NCI-H82 treated with DMSO at 0.1 percent for 48 hours (cell line): ENCODE measurements around the gene GNAO1.

ENCODE experiments used
- DNase-seq: peaks from one replicate; lab custom pipeline; 2025; ENCODE audit not compliant: unreplicated experiment; lab: John Stamatoyannopoulos, UW

GNAO1 gene

GRCh38 chr16:56197192-56197992, 6.1 kb downstream of the GNAO1 start:
- no peak for DNase-seq

GRCh38 chr16:56198006-56198754, 6.9 kb downstream of the GNAO1 start:
- no peak for DNase-seq

GRCh38 chr16:56198755-56199114, 7.4 kb downstream of the GNAO1 start:
- no peak for DNase-seq

GRCh38 chr16:56199164-56199563, 7.9 kb downstream of the GNAO1 start:
- no peak for DNase-seq

- DNase-seq: no peak
Measured at GRCh38 chr16:56201030-56201429, 9.7 kb downstream of the GNAO1 start.

- DNase-seq: no peak
Measured at GRCh38 chr16:56202036-56202435, 10.7 kb downstream of the GNAO1 start.

- no peak for DNase-seq
Measured at GRCh38 chr16:56203052-56203451, 11.8 kb downstream of the GNAO1 start.

GRCh38 chr16:56204816-56205215, 13.5 kb downstream of the GNAO1 start:
- no peak for DNase-seq

- no peak for DNase-seq
Measured at GRCh38 chr16:56206951-56207350, 15.7 kb downstream of the GNAO1 start.

- no peak for DNase-seq
Measured at GRCh38 chr16:56207421-56207820, 16.1 kb downstream of the GNAO1 start.

GRCh38 chr16:56211435-56211981, 20.2 kb downstream of the GNAO1 start:
- no peak for DNase-seq

GRCh38 chr16:56212144-56212543, 20.9 kb downstream of the GNAO1 start:
- DNase-seq: no peak

GRCh38 chr16:56221995-56222394, 30.7 kb downstream of the GNAO1 start:
- DNase-seq: no peak

- no peak for DNase-seq
Measured at GRCh38 chr16:56222474-56222997, 31.2 kb downstream of the GNAO1 start.

GRCh38 chr16:56225017-56225742, 33.9 kb downstream of the GNAO1 start:
- DNase-seq: no peak

- DNase-seq: no peak
Measured at GRCh38 chr16:56226187-56226586, 34.9 kb downstream of the GNAO1 start.

GRCh38 chr16:56226845-56227525, 35.7 kb downstream of the GNAO1 start:
- DNase-seq: no peak

GRCh38 chr16:56227936-56228335, 36.6 kb downstream of the GNAO1 start:
- no peak for DNase-seq

GRCh38 chr16:56228476-56228875, 37.2 kb downstream of the GNAO1 start:
- DNase-seq: no peak

- DNase-seq: no peak
Measured at GRCh38 chr16:56233795-56234566, 42.7 kb downstream of the GNAO1 start.
